ENCODE results near the gene SFXN2.
"Not testable (repeated sequence)": the region's sequence is repeated elsewhere in the genome, so short reads cannot be mapped to it uniquely, and the experiment has no call there.

Gene SFXN2

GRCh38 chr10:102752934-102753664 lies 38.7 kb downstream of the SFXN2 start:
- peak in 3 of 51 donors; percentile 5 to 12 (median 8) for DNase-seq

GRCh38 chr10:102753718-102754117 lies 39.3 kb downstream of the SFXN2 start:
- DNase-seq: no peak

- DNase-seq: no peak
Measured at GRCh38 chr10:102757323-102757722, 42.9 kb downstream of the SFXN2 start.

GRCh38 chr10:102758240-102758932 lies 44.0 kb downstream of the SFXN2 start:
- no peak for DNase-seq

- not testable (repeated sequence) for DNase-seq
Measured at GRCh38 chr10:102758933-102759262, 44.5 kb downstream of the SFXN2 start.

GRCh38 chr10:102759497-102760210 lies 45.2 kb downstream of the SFXN2 start:
- DNase-seq: no peak

GRCh38 chr10:102761981-102762380 lies 47.5 kb downstream of the SFXN2 start:
- DNase-seq: no peak

- no peak for DNase-seq
Measured at GRCh38 chr10:102762401-102763015, 48.1 kb downstream of the SFXN2 start.

- DNase-seq: no peak
Measured at GRCh38 chr10:102763037-102763607, 48.7 kb downstream of the SFXN2 start.

- DNase-seq: no peak
Measured at GRCh38 chr10:102764470-102765161, 50.2 kb downstream of the SFXN2 start.

- DNase-seq: no peak
Measured at GRCh38 chr10:102765336-102765735, 50.9 kb downstream of the SFXN2 start.

- DNase-seq: no peak
Measured at GRCh38 chr10:102767428-102768160, 53.2 kb downstream of the SFXN2 start.

GRCh38 chr10:102769375-102770107 lies 55.1 kb downstream of the SFXN2 start:
- DNase-seq: no peak

- DNase-seq: no peak
Measured at GRCh38 chr10:102770108-102770482, 55.7 kb downstream of the SFXN2 start.

- DNase-seq: no peak
Measured at GRCh38 chr10:102770792-102771191, 56.4 kb downstream of the SFXN2 start.

GRCh38 chr10:102773320-102773719 lies 58.9 kb downstream of the SFXN2 start:
- no peak for DNase-seq

- peak in 22 of 51 donors; percentile 4 to 43 (median 22) for DNase-seq
Measured at GRCh38 chr10:102773986-102774385, 59.5 kb downstream of the SFXN2 start.

GRCh38 chr10:102775201-102775934 lies 60.9 kb downstream of the SFXN2 start:
- peak in 16 of 51 donors; percentile 10 to 56 (median 28) for DNase-seq
